Keratinocyte (primary cell): ENCODE data around the gene GPR146.

ENCODE experiments used
- EZH2 ChIP-seq: IDR thresholded peaks from one replicate; pipeline ENCODE4 v1.6.1; 2012; ENCODE audit warnings: inconsistent platforms, mild to moderate bottlenecking, low read length, moderate library complexity
- TF ChIP-seq, protein P1 (sequence below), 3 experiments: IDR thresholded peaks in 1 of 3; conservative IDR thresholded peaks in 1 of 3; optimal IDR thresholded peaks in 1 of 3; 2 replicates in 2 of 3; 3 replicates in 1 of 3; pipeline versions ENCODE3 to v1.5.1; 2011; ENCODE audit warnings: low read length in 3 of 3, mild to moderate bottlenecking in 3 of 3, moderate library complexity in 2 of 3, control low read depth in 1 of 3, inconsistent platforms in 1 of 3; ENCODE audit not compliant: insufficient read depth in 2 of 3; ENCODE audit errors: extremely low read depth in 1 of 3

DNA sequence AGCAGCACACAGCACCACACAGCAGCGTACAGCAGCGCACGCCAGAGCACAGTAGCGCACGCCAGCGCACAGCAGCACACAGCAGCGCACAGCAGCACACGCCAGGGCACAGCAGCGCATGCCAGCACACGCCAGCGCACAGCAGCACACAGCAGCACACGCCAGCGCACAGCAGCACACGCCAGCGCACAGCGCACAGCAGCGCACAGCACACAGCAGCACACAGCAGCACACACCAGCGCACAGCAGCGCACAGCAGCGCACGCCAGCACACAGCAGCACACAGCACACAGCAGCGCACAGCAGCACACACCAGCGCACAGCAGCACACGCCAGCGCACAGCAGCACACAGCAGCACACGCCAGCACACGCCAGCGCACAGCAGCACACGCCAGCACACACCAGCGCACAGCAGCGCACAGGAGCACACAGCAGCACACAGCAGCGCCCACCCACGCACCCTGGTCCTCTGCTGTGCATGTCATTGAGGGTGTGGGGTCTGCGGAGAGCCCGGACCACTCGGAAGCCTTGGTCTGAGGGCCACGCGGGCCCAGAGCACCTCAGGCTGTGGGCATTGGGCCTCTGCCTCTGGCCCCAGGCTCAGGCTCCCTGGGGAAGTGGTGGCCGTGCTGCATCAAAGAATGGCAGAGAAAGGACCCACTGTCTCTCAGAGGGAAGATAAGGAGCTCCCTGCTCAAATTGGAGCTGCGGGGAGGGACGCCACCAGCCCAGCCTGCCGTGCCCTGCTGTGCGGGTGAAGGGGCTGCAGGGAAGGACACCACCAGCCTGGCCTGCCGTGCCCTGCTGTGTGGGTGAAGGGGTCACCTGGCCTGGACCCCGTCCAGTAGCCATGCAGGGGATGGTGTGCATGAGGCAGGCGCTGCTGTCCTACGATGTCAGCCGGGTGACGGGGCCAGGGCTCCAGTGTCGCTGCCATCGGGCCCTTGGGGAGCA lies 27.5 kb upstream of the GPR146 start:
- TF ChIP-seq, protein P1, sequence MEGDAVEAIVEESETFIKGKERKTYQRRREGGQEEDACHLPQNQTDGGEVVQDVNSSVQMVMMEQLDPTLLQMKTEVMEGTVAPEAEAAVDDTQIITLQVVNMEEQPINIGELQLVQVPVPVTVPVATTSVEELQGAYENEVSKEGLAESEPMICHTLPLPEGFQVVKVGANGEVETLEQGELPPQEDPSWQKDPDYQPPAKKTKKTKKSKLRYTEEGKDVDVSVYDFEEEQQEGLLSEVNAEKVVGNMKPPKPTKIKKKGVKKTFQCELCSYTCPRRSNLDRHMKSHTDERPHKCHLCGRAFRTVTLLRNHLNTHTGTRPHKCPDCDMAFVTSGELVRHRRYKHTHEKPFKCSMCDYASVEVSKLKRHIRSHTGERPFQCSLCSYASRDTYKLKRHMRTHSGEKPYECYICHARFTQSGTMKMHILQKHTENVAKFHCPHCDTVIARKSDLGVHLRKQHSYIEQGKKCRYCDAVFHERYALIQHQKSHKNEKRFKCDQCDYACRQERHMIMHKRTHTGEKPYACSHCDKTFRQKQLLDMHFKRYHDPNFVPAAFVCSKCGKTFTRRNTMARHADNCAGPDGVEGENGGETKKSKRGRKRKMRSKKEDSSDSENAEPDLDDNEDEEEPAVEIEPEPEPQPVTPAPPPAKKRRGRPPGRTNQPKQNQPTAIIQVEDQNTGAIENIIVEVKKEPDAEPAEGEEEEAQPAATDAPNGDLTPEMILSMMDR (optimal IDR thresholded peaks at IDR 0.05 in 1 of 3, IDR thresholded peaks at IDR 0.05 in 1 of 3, conservative IDR thresholded peaks at IDR 0.05 in 1 of 3; ENCODE audit: extremely low read depth in 1 of 3, insufficient read depth in 2 of 3, low read length in 3 of 3), result no peak
- TF ChIP-seq EZH2, result no peak
